Calu3 (cell line): ENCODE data around the gene CACNB4. TPM values are rescaled to one million over a fixed set of nuclear protein-coding genes. Genes with fewer than 3 reads are reported as not detected.

ENCODE experiments used
- BruUV-seq: library from RNA; stranded (reverse); fragments of 400-500 nt; replicated peaks from 2 replicates; lab custom pipeline; 2021; lab: Mats Ljungman, UMichigan
- CTCF ChIA-PET: fragments of 300-600 bp; sonication (Branson Sonifier 250); formaldehyde crosslinking; loops from one replicate; lab custom pipeline; 2022; ENCODE audit warnings: antibody characterized with exemption; lab: Charles Lee
- DNase-seq: peaks from one replicate; pipeline ENCODE4 v3.0.0; 2022
- H3K27ac Mint-ChIP-seq: one replicate; pipeline ENCODE4 v1.8.0; 2022; ENCODE audit warnings: mixed read lengths; ENCODE audit not compliant: unreplicated experiment
- H3K27me3 Mint-ChIP-seq: one replicate; pipeline ENCODE4 v1.8.0; 2022; ENCODE audit warnings: mixed read lengths; ENCODE audit not compliant: unreplicated experiment
- H3K36me3 Mint-ChIP-seq: one replicate; pipeline ENCODE4 v1.8.0; 2022; ENCODE audit warnings: mild to moderate bottlenecking, moderate library complexity, mixed read lengths; ENCODE audit not compliant: insufficient read depth, unreplicated experiment
- H3K4me1 Mint-ChIP-seq: one replicate; pipeline ENCODE4 v1.8.0; 2022; ENCODE audit warnings: mild to moderate bottlenecking, low read depth, mixed read lengths; ENCODE audit not compliant: unreplicated experiment
- H3K4me3 Mint-ChIP-seq: one replicate; pipeline ENCODE4 v1.8.0; 2022; ENCODE audit warnings: mild to moderate bottlenecking, low read depth, moderate library complexity, mixed read lengths; ENCODE audit not compliant: unreplicated experiment
- H3K9me3 Mint-ChIP-seq: one replicate; pipeline ENCODE4 v1.8.0; 2022; ENCODE audit warnings: low read depth, mixed read lengths; ENCODE audit not compliant: unreplicated experiment
- intact Hi-C: fragments of 100-400 bp; cut with micrococcal nuclease; formaldehyde crosslinking; loops from one replicate; pipeline ENCODE4 v1.10.0; 2022; ENCODE audit not compliant: unreplicated experiment
- total RNA-seq: library from RNA; stranded (reverse); gene quantifications from 2 replicates; pipeline ENCODE4 v1.2.3, GENCODE V29; 2022
- TF ChIP-seq, protein P1 (sequence below): fragments of 200-600 bp; IDR thresholded peaks from one replicate; pipeline ENCODE4 v1.8.0; 2022; ENCODE audit warnings: antibody characterized with exemption; ENCODE audit not compliant: unreplicated experiment

Gene CACNB4
- total RNA-seq, 1 experiment from 2014 or later: 0.33 TPM

DNA sequence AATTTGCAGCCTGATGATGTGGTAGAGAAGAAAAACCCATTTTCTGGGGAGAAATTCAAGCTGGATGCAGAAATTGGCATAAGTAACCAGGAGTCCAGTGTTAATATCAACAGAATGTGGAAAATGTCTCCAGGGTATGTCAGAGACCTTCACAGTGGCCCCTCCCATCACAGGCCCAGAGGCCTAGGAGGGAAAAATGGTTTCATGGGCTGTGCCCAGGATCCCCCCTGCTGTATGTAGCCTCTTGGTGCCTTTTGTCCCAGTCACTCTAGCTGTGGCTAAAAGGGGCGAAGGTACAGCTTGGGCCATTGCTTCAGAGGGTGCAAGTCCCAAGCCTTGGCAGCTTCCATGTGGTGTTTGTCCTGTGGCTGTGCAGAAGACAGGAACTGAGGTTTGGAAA, 40.2 kb downstream of the CACNB4 start:
- CTCF ChIA-PET: no interaction called here
- Mint-ChIP-seq H3K36me3 (no peaks in the 10 kb centered on the region), H3K27ac (no peak overlapping the region)

DNA sequence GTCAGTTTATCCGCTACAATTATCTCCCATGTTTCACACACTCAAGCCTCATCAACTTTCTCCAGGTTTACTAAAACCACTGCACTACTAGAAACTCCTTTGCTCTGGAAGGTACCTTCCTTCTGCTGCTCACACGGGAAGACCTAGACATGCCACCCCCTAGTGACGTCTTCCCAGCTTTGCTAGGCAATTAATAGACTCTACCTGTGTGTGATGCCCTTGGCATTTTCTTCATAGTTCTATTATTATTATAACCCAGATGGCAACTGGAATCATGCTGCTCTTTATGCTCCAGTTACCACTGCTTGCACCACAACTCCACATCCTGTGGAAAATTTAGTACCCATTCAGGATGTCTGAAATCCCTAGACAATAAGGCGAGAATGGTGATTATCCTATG, 42.4 kb downstream of the CACNB4 start:
- no peak for DNase-seq
- TF ChIP-seq, protein P1, sequence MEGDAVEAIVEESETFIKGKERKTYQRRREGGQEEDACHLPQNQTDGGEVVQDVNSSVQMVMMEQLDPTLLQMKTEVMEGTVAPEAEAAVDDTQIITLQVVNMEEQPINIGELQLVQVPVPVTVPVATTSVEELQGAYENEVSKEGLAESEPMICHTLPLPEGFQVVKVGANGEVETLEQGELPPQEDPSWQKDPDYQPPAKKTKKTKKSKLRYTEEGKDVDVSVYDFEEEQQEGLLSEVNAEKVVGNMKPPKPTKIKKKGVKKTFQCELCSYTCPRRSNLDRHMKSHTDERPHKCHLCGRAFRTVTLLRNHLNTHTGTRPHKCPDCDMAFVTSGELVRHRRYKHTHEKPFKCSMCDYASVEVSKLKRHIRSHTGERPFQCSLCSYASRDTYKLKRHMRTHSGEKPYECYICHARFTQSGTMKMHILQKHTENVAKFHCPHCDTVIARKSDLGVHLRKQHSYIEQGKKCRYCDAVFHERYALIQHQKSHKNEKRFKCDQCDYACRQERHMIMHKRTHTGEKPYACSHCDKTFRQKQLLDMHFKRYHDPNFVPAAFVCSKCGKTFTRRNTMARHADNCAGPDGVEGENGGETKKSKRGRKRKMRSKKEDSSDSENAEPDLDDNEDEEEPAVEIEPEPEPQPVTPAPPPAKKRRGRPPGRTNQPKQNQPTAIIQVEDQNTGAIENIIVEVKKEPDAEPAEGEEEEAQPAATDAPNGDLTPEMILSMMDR: no peak
- Mint-ChIP-seq H3K36me3 (no peaks in the 10 kb centered on the region), H3K4me1 (peaks cover 12% of the 10 kb centered on the region), H3K9me3 (peaks cover 4% of the 10 kb centered on the region), H3K4me3 (no peak overlapping the region), H3K27me3 (peaks cover 34% of the 10 kb centered on the region), H3K27ac (no peak overlapping the region)
- CTCF ChIA-PET: no interaction called here
- BruUV-seq: no TSS peak
- intact Hi-C loops: no loop called here

More for the DNA sequence above, 40.2 kb downstream of the CACNB4 start:
- peaks cover 4% of the 10 kb centered on the region for H3K9me3 Mint-ChIP-seq
- DNase-seq: no peak
- peaks cover 12% of the 10 kb centered on the region for H3K4me1 Mint-ChIP-seq
- H3K27me3 Mint-ChIP-seq: peaks cover 52% of the 10 kb centered on the region
- TF ChIP-seq, protein P1: no peak
- intact Hi-C loops: no loop called here
- BruUV-seq: no TSS peak
- H3K4me3 Mint-ChIP-seq: no peak overlapping the region

DNA sequence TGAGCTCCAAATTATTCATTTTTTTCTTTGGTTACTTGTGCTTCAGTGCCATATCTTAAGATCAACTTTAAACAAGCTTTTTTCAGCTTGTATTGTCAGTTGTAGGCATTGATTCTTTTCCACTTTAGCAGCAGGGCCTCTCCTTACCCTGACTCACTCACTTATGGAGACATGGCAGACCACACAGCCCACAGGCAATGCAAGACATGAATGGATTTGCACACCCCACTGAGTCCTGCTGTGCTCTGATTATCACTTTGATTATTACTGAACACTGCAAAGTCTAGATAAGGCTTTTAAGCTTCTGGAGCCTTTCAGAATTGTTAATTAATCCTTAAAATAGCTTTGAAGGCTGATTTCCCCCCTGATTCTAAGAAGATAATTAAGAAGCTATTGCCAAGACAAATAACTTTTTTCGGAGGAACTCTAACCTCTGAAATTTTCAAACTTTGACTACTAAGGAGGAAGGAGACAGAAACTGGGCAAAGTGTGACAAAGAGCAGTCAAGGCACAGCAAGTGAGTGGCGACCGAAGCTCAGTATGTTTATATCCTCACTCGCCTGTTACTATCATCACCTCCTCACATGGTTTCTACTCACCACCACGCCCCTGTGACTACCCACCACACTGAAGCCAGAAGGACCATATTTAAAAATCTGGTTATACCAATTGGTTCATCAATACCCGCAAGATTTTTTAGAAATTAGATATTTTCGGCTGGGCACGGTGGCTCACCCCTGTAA, 43.3 kb downstream of the CACNB4 start:
- H3K9me3 Mint-ChIP-seq: peaks cover 4% of the 10 kb centered on the region
- BruUV-seq: no TSS peak
- intact Hi-C loops: no loop called here
- peaks cover 12% of the 10 kb centered on the region for H3K4me1 Mint-ChIP-seq
- TF ChIP-seq, protein P1: no peak
- H3K27ac Mint-ChIP-seq: no peak overlapping the region
- CTCF ChIA-PET: no interaction called here
- no peak overlapping the region for H3K4me3 Mint-ChIP-seq
- peaks cover 37% of the 10 kb centered on the region for H3K27me3 Mint-ChIP-seq
- no peak for DNase-seq
- no peaks in the 10 kb centered on the region for H3K36me3 Mint-ChIP-seq

DNA sequence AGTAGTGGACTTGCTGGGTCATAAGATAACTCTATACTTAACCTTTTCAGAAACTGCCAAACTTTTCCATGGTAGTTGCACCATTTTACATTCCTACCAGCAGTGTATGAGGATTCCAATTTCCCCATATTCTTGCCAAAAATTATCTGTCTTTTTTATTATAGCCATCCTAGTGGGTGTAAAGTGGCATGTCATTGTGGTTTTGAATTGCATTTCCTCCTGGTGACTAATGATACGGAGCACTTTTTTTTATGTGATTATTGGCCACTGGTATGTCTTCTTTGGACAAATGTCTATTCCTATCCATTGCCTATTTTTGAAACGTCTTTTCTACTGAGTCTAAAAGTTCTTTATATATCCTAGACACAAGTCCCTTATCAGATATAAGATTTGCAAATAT, 44.3 kb downstream of the CACNB4 start:
- DNase-seq: no peak
- peaks cover 12% of the 10 kb centered on the region for H3K4me1 Mint-ChIP-seq
- CTCF ChIA-PET: no interaction called here
- H3K4me3 Mint-ChIP-seq: no peak overlapping the region
- peaks cover 4% of the 10 kb centered on the region for H3K9me3 Mint-ChIP-seq
- no peak overlapping the region for H3K27ac Mint-ChIP-seq
- H3K27me3 Mint-ChIP-seq: peaks cover 47% of the 10 kb centered on the region
- H3K36me3 Mint-ChIP-seq: no peaks in the 10 kb centered on the region
- BruUV-seq: no TSS peak
- TF ChIP-seq, protein P1: no peak
- intact Hi-C loops: no loop called here
